Dendritic cell treated with granulocyte-macrophage colony-stimulating factor and Interleukin-4, amounts not matched to agents 40 ng/mL and 50 ng/mL, for 4 days (primary cell): Measurements from ENCODE around the gene UPF1.
"Not testable (repeated sequence)": the region's sequence is repeated elsewhere in the genome, so short reads cannot be mapped to it uniquely, and the experiment has no call there.

Experiments
- H3K27ac Mint-ChIP-seq: one replicate; pipeline ENCODE4 v1.8.0; 2022; ENCODE audit warnings: mild to moderate bottlenecking, mixed read lengths
- H3K27me3 Mint-ChIP-seq: one replicate; pipeline ENCODE4 v1.8.0; 2022; ENCODE audit warnings: mild to moderate bottlenecking, mixed read lengths
- H3K36me3 Mint-ChIP-seq: one replicate; pipeline ENCODE4 v1.8.0; 2022; ENCODE audit warnings: low read depth, mixed read lengths
- H3K4me1 Mint-ChIP-seq: one replicate; pipeline ENCODE4 v1.8.0; 2022; ENCODE audit warnings: low read depth, mixed read lengths
- H3K4me3 Mint-ChIP-seq: one replicate; pipeline ENCODE4 v1.8.0; 2022; ENCODE audit warnings: mild to moderate bottlenecking, moderate library complexity, mixed read lengths
- H3K9me3 Mint-ChIP-seq: one replicate; pipeline ENCODE4 v1.8.0; 2022; ENCODE audit warnings: mixed read lengths
- intact Hi-C: fragments of 100-400 bp; cut with micrococcal nuclease; formaldehyde crosslinking; loops from one replicate; pipeline ENCODE4 v1.15.0; 2022

Gene UPF1

DNA sequence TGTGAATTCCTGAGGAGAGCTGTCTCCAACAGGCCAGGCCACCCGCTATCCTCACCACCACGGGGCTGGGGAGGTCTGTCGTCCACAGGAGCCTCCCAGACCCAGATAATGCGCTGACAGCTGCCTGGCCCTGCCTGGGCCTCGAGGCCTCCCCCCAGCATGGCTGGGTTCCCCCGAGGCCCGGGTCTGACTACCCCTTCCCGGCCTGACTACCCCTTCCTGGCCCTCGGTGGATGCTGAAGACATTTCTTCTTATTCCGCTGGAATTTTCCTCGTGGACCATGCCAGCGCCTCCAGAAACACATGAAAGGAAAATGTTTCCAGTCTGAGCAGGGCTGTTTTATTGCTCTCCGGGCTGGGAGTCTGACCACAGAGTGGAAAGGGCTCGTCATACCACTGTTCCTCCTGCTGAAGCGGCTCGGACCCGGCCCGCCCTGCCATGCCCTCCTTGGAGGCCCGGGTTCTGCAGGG, 23.9 kb upstream of the UPF1 start:
- no peak overlapping the region for H3K27ac Mint-ChIP-seq
- H3K36me3 Mint-ChIP-seq, result no peaks in the 10 kb centered on the region
- no peaks in the 10 kb centered on the region for H3K9me3 Mint-ChIP-seq
- H3K27me3 Mint-ChIP-seq, result peaks cover 36% of the 10 kb centered on the region
- H3K4me3 Mint-ChIP-seq, result no peak overlapping the region
- peaks cover 12% of the 10 kb centered on the region for H3K4me1 Mint-ChIP-seq
- intact Hi-C loops, result no loop called here

- Mint-ChIP-seq H3K36me3 (no peaks in the 10 kb centered on the region), H3K4me1 (peaks cover 12% of the 10 kb centered on the region), H3K27me3 (peaks cover 38% of the 10 kb centered on the region), H3K4me3 (peak overlapping the region; percentile 57), H3K27ac (no peak overlapping the region), H3K9me3 (no peaks in the 10 kb centered on the region)
- intact Hi-C loops, result no loop called here
These were observed 22.4 kb upstream of the UPF1 start for GRCh38 chr19:18809149-18809868.

GRCh38 chr19:18811638-18812037, 20.1 kb upstream of the UPF1 start:
- peaks cover 12% of the 10 kb centered on the region for H3K4me1 Mint-ChIP-seq
- intact Hi-C loops, result not testable (repeated sequence)
- H3K27me3 Mint-ChIP-seq, result peaks cover 40% of the 10 kb centered on the region

DNA sequence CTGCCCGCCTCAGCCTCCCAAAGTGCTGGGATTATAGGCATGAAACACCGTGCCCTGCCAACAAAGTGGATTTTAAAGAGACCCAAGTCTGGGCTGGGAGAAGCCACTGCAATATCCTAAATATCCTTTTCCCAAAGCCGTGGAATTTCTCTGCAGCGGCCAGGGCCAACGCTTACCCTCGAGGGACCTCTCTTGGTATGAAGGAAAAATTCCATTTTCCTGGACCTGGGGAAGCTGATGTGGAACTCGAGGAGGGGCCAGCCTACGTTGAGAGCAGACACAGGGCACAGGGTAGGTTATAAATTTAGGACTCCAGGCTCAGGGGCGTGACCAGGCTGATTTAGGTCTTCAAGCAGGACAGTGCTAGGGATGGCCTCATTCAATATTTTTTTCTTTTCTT, 17.7 kb upstream of the UPF1 start:
- intact Hi-C loops, result no loop called here
- no peaks in the 10 kb centered on the region for H3K36me3 Mint-ChIP-seq
- H3K9me3 Mint-ChIP-seq, result no peaks in the 10 kb centered on the region
- H3K4me1 Mint-ChIP-seq, result peaks cover 8% of the 10 kb centered on the region
- no peak overlapping the region for H3K4me3 Mint-ChIP-seq
- peaks cover 32% of the 10 kb centered on the region for H3K27me3 Mint-ChIP-seq
- H3K27ac Mint-ChIP-seq, result no peak overlapping the region

More at GRCh38 chr19:18811638-18812037, 20.1 kb upstream of the UPF1 start:
- not testable (repeated sequence) for H3K27ac Mint-ChIP-seq, H3K36me3 Mint-ChIP-seq, H3K9me3 Mint-ChIP-seq, H3K4me3 Mint-ChIP-seq

- H3K9me3 Mint-ChIP-seq, result no peaks in the 10 kb centered on the region
- no peaks in the 10 kb centered on the region for H3K4me1 Mint-ChIP-seq
- no peaks in the 10 kb centered on the region for H3K36me3 Mint-ChIP-seq
These were observed 16.1 kb upstream of the UPF1 start for GRCh38 chr19:18815673-18816072.

GRCh38 chr19:18816645-18817044, 15.1 kb upstream of the UPF1 start:
- H3K27me3 Mint-ChIP-seq, result peaks cover 38% of the 10 kb centered on the region
- intact Hi-C loops, H3K4me1 Mint-ChIP-seq, H3K27ac Mint-ChIP-seq, H3K9me3 Mint-ChIP-seq, H3K36me3 Mint-ChIP-seq, H3K4me3 Mint-ChIP-seq: not testable (repeated sequence)

More at GRCh38 chr19:18815673-18816072, 16.1 kb upstream of the UPF1 start:
- no peak overlapping the region for H3K4me3 Mint-ChIP-seq
- H3K27me3 Mint-ChIP-seq, result peaks cover 39% of the 10 kb centered on the region
- intact Hi-C loops, result no loop called here
- H3K27ac Mint-ChIP-seq, result no peak overlapping the region

DNA sequence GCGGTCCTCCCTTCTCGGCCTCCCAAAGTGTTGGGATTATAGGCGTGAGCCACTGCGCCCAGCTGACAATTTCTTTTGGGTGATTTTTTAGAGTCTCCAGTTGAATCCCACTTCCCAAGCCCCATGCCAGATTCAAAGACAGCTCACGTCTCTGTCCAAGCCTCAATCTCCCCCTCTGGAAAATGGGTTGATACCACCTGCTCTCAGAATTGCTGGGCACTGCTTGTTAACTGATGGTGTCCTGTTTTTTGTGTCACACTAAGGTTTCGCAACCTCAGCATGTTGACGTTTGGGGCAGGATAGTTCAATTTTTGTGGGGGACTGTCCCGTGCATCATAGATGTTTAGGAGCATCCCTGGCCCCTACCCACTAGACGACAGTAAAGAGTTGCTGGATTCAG, 14.2 kb upstream of the UPF1 start:
- H3K9me3 Mint-ChIP-seq, result no peaks in the 10 kb centered on the region
- no peak overlapping the region for H3K4me3 Mint-ChIP-seq
- H3K27ac Mint-ChIP-seq, result no peak overlapping the region
- H3K4me1 Mint-ChIP-seq, result no peaks in the 10 kb centered on the region
- no peaks in the 10 kb centered on the region for H3K36me3 Mint-ChIP-seq
- intact Hi-C loops, result no loop called here
- peaks cover 32% of the 10 kb centered on the region for H3K27me3 Mint-ChIP-seq

GRCh38 chr19:18828786-18829185, 3.0 kb upstream of the UPF1 start:
- Mint-ChIP-seq H3K4me3 (no peak overlapping the region), H3K27me3 (peaks cover 19% of the 10 kb centered on the region), H3K4me1 (peaks cover 19% of the 10 kb centered on the region), H3K27ac (no peak overlapping the region), H3K9me3 (peaks cover 7% of the 10 kb centered on the region), H3K36me3 (peaks cover 16% of the 10 kb centered on the region)
- intact Hi-C loops, result no loop called here

GRCh38 chr19:18830488-18830887, 1.3 kb upstream of the UPF1 start:
- Mint-ChIP-seq H3K4me1 (peaks cover 36% of the 10 kb centered on the region), H3K4me3 (no peak overlapping the region), H3K9me3 (peaks cover 7% of the 10 kb centered on the region), H3K36me3 (peaks cover 33% of the 10 kb centered on the region), H3K27ac (no peak overlapping the region), H3K27me3 (peaks cover 16% of the 10 kb centered on the region)
- intact Hi-C loops, result no loop called here

DNA sequence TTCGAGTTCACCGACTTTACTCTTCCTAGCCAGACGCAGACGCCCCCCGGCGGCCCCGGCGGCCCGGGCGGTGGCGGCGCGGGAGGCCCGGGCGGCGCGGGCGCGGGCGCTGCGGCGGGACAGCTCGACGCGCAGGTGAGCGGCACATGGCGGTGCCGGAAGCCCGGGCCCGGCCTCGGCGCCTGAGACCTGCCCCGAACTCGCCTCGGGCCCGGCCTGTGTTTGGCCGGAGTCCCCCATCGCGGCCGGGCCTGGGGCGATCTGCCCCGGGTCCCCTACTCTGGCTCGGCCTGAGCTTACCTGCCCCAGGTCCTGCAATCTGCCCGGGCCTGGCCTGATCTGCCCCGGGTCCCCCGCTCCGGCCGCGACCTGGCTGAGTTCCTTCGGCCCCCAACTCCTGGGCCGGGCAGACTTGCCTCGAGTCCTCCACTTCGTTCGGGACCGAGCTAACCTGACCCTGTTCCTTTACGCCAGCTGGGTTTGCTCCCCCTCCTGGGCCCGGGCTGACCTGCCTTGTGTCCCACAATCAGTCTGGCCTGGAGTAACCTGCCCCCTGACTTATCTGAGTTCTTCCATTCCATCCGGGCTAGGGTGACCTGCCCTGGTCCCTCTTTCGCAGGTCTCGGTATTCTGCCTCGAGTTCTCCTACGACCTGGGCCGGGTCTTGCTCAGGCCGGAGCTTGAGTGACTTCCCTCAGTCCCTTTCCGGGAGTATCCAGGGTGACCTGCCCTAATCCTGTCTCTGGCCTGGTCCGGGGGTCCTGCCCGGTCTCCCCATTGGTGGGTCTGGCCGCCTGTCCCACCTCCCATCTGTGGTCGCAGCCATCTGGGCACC, 764 bp downstream of the UPF1 start:
- H3K27me3 Mint-ChIP-seq, result peaks cover 7% of the 10 kb centered on the region
- peak overlapping the region; percentile 87 for H3K27ac Mint-ChIP-seq
- intact Hi-C loops, result loop anchor here (2.0 kb wide), 1 partner anchor 16 kb away; no protein-coding TSS in a partner anchor
- peaks cover 57% of the 10 kb centered on the region for H3K4me1 Mint-ChIP-seq
- peaks cover 1% of the 10 kb centered on the region for H3K9me3 Mint-ChIP-seq
- peak overlapping the region; percentile 95 for H3K4me3 Mint-ChIP-seq
- peaks cover 53% of the 10 kb centered on the region for H3K36me3 Mint-ChIP-seq

DNA sequence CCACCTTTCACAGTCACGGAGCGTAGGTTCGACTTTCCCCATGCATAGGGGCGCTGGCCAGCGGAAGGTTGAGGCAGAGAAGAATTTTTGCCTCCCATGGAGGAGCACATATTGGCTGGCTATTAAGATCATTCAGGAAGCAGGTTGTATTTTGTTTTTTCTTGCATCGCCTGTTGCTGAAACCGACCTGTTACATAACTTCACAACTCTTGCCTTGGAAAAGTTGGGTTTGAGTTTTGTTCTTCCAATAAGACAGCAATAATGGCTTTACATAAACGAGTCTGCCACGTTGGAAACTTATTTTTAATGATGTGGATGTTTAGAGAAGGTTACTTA, 1.4 kb downstream of the UPF1 start:
- Mint-ChIP-seq H3K4me1 (peaks cover 62% of the 10 kb centered on the region), H3K4me3 (peak overlapping the region; percentile 95), H3K27ac (peak overlapping the region; percentile 87), H3K36me3 (peaks cover 59% of the 10 kb centered on the region), H3K9me3 (no peaks in the 10 kb centered on the region), H3K27me3 (peaks cover 2% of the 10 kb centered on the region)
- intact Hi-C loops, result loop anchor here (2.0 kb wide), 1 partner anchor 16 kb away; no protein-coding TSS in a partner anchor

- Mint-ChIP-seq H3K4me3 (peak overlapping the region; percentile 95), H3K4me1 (peaks cover 61% of the 10 kb centered on the region), H3K27me3 (peaks cover 2% of the 10 kb centered on the region), H3K27ac (peak overlapping the region; percentile 32), H3K36me3 (peaks cover 68% of the 10 kb centered on the region), H3K9me3 (no peaks in the 10 kb centered on the region)
- intact Hi-C loops, result loop anchor here (2.0 kb wide), 1 partner anchor 15 kb away; no protein-coding TSS in a partner anchor
These were observed 2.3 kb downstream of the UPF1 start for GRCh38 chr19:18833849-18834643.

GRCh38 chr19:18834644-18834984, 2.9 kb downstream of the UPF1 start:
- Mint-ChIP-seq H3K36me3 (peaks cover 74% of the 10 kb centered on the region), H3K9me3 (no peaks in the 10 kb centered on the region), H3K27ac (no peak overlapping the region), H3K27me3 (peaks cover 2% of the 10 kb centered on the region), H3K4me3 (peak overlapping the region; percentile 95), H3K4me1 (peaks cover 67% of the 10 kb centered on the region)
- intact Hi-C loops, result no loop called here
